NCI-H2081 (cell line): ENCODE measurements around the gene TKTL1.
"Not testable (repeated sequence)": the region's sequence is repeated elsewhere in the genome, so short reads cannot be mapped to it uniquely, and the experiment has no call there.

Experiments
- DNase-seq, 2 experiments: peaks; one replicate each; lab custom pipeline; 2025; lab: John Stamatoyannopoulos, UW

The TKTL1 gene

DNA sequence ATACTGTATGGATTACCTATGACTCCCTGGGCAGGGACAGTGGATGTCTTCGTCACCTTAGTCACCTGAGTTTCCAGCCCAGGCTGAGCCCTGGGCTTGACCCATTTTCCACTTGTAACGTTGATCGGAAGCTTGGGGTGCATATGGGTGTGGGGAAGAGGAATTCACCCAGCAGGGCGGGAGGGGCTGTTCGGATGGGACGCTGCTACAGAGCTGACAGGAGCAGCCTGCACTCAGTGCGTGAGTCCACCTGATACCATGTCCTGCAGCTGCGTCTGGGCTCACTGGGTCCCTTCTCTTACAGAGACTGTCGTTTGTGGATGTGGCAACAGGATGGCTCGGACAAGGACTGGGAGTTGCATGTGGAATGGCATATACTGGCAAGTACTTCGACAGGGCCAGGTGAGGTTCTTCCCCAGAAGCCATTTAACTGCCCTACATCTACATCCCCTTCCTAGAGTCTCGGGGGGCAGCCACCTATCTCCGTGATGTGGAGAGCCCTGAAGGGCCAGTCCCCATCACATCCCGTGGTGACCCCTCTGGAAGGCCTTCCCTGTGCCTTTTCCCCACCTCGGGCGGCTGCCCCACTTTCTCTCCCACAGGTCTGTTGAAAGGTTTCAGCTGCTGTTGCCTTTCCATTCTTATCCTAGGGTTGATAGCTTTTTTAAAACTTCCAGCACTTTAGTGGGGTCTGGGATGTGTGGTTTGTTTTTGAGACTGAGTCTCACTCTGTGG lies 13.6 kb downstream of the TKTL1 start:
- no peak for DNase-seq

- DNase-seq = no peak
Observed at GRCh38 chrX:154310616-154311536, 15.3 kb downstream of the TKTL1 start.

DNA sequence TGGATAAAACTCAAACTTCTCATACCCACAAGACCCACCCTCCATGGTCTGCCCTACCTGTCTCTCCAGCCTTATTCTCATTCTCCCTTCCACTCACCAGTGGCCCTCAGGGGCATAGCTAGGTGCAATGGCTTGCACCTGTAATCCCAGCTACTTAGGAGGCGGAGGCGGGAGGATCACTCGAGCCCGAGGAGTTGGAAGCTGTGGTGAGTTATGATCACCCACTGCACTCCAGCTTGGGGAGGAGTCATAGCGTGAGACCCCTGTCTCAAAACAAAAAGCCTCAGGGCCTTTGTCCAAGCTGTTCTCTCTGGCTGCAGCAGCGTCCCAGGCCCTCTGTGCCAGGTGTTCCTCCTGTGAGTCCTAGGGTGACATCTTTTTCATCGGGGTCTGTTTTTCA lies 16.5 kb downstream of the TKTL1 start:
- no peak for DNase-seq

- DNase-seq = no peak
Observed at GRCh38 chrX:154313147-154313546, 17.6 kb downstream of the TKTL1 start.

GRCh38 chrX:154315416-154315815 lies 19.8 kb downstream of the TKTL1 start:
- no peak for DNase-seq

- DNase-seq = no peak
Observed at GRCh38 chrX:154317391-154317995, 21.9 kb downstream of the TKTL1 start.

- DNase-seq = no peak
Observed at GRCh38 chrX:154320406-154320805, 24.8 kb downstream of the TKTL1 start.

DNA sequence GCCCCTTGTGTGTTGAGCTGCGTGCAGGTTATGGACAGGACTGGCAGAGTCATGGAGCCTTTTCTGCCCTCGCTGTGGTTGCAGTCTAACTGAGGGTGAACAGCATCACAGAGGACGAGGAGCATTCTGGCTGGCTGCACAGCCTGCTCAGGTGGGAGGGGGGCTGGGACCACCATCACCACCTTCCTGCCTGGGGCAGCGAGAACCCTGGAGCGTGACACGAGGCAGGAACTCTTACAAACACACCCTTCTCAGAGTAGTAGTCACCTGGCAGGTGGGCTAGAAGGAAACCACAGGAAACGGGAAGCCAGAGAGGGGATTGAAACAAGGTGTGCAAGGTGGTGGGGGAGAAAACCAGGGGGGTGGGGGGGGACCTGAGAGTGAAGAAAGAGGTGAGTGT lies 25.6 kb downstream of the TKTL1 start:
- DNase-seq = no peak

- no peak for DNase-seq
Observed at GRCh38 chrX:154321594-154321993, 26.0 kb downstream of the TKTL1 start.

GRCh38 chrX:154322890-154323289 lies 27.3 kb downstream of the TKTL1 start:
- no peak for DNase-seq

- DNase-seq = no peak
Observed at GRCh38 chrX:154323537-154323936, 27.9 kb downstream of the TKTL1 start.

- no peak for DNase-seq
Observed at GRCh38 chrX:154325541-154325940, 29.9 kb downstream of the TKTL1 start.

- DNase-seq = no peak
Observed at GRCh38 chrX:154327038-154327820, 31.6 kb downstream of the TKTL1 start.

DNA sequence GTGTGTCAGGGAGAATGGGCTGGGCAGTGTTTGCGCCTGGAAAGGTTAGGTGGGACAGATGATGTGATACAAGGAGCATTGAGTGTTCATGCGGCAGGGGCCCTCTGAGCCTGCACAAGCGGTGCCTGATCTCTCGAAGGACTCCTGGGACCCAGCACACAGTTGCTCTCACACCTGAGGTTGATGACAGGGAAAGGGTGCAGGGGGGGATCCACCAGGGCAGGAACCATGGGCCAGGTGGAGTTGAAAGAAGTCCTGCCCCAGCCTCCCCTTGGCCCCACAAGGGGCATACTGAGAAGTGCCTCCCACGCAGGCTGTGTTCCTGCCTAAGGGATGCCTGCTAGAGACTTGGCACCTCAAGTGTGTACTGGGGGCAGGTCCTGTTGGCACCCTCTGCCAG lies 33.1 kb downstream of the TKTL1 start:
- DNase-seq = no peak

GRCh38 chrX:154329294-154329693 lies 33.7 kb downstream of the TKTL1 start:
- no peak for DNase-seq

- DNase-seq = no peak
Observed at GRCh38 chrX:154332561-154332960, 37.0 kb downstream of the TKTL1 start.

DNA sequence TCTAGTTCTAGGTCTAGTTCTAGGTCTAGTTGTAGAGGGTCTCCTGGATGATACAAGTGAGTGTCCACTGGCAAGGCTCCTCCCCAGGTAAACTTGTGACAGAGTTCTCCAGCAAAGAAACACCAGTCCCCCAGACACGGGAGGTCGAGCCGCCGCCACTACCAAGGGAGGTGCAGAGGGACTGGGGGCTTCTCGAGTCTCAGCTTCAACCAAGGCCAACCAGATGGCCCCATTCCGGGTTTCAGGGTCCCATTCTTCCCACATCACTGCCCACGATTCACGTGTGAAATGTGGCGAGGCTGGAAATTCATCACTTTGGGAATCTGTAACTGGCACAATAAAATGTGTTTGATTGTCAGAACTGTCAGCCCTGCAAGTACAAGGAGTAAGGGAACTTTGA lies 37.5 kb downstream of the TKTL1 start:
- no peak for DNase-seq

- DNase-seq = no peak
Observed at GRCh38 chrX:154333837-154334271, 38.3 kb downstream of the TKTL1 start.

GRCh38 chrX:154334496-154334895 lies 38.9 kb downstream of the TKTL1 start:
- DNase-seq = no peak

- not testable (repeated sequence) for DNase-seq
Observed at GRCh38 chrX:154341399-154342298, 46.1 kb downstream of the TKTL1 start.

GRCh38 chrX:154343063-154343462 lies 47.5 kb downstream of the TKTL1 start:
- not testable (repeated sequence) for DNase-seq
